K562 (cell line): ENCODE results near the gene PNRC2. TPM values are rescaled to one million over a fixed set of nuclear protein-coding genes. Genes with fewer than 3 reads are reported as not detected.

Experiments
- BMI1 ChIP-seq: fragments of 150-350 bp; IDR thresholded peaks from 2 replicates; pipeline ENCODE4 v1.6.1; 2014; ENCODE audit warnings: low read length
- ETV5 ChIP-seq: sonication (generic); formaldehyde crosslinking; IDR thresholded peaks from 2 replicates; pipeline ENCODE4 v1.4.0; 2020; ENCODE audit warnings: low read depth, mild to moderate bottlenecking, missing genetic modification reagents
- MGA ChIP-seq: fragments of 450-650 bp; IDR thresholded peaks from 2 replicates; pipeline ENCODE4 v1.6.1; 2016; ENCODE audit warnings: mild to moderate bottlenecking, moderate library complexity
- NBN ChIP-seq: fragments of 450-650 bp; IDR thresholded peaks from 2 replicates; pipeline ENCODE4 v1.6.1; 2016; ENCODE audit warnings: low read depth, mild to moderate bottlenecking
- RAD51 ChIP-seq: fragments of 450-650 bp; IDR thresholded peaks from 2 replicates; pipeline ENCODE4 v1.7.1; 2016; ENCODE audit warnings: low read depth, mild to moderate bottlenecking, borderline replicate concordance
- TFAP4 ChIP-seq: sonication (generic); formaldehyde crosslinking; IDR thresholded peaks from 2 replicates; pipeline ENCODE4 v1.8.0; 2022; ENCODE audit warnings: missing genetic modification reagents, mild to moderate bottlenecking, moderate library complexity, borderline replicate concordance
- THRB ChIP-seq: fragments of 450-650 bp; formaldehyde crosslinking; conservative IDR thresholded peaks from 2 replicates; pipeline ENCODE4 v1.4.0; 2022; ENCODE audit warnings: mild to moderate bottlenecking, missing genetic modification characterization
- ZNF347 ChIP-seq: fragments of 450-650 bp; formaldehyde crosslinking; IDR thresholded peaks from 2 replicates; pipeline ENCODE4 v1.4.0; 2020; ENCODE audit warnings: low read depth, mild to moderate bottlenecking, moderate library complexity
- ZNF583 ChIP-seq: fragments of 250-450 bp; sonication (Bioruptor Pico); IDR thresholded peaks from 2 replicates; pipeline ENCODE4 v1.4.0; 2020
- ZNF766 ChIP-seq: fragments of 200-800 bp; sonication (Bioruptor generic); conservative IDR thresholded peaks from 2 replicates; pipeline ENCODE4 v1.6.1; 2016; ENCODE audit warnings: missing genetic modification characterization, missing compliant biosample characterization
- polyA plus RNA-seq, 8 experiments: library from polyadenylated mRNA; depleted of rRNA in 4 of 8; stranded (reverse) in 5 of 8; unstranded in 3 of 8; fragments of >200 nt; fragmentation: Nextera tagmentation in 2 of 8; fragmentation: Illumina TruSeq in 1 of 8; extraction: Ambion mirVana in 2 of 8; extraction: Trizol in 1 of 8; gene quantifications; 2 replicates each; pipeline versions ENCODE4 v1.2.1 to v1.2.3, GENCODE V29; 2011 to 2014; ENCODE audit warnings: inconsistent platforms in 1 of 8, missing spikeins in 1 of 8
- total RNA-seq, 7 experiments: library from RNA; depleted of rRNA in 6 of 7; stranded (reverse); fragments of >200 nt in 6 of 7; fragmentation: Illumina TruSeq in 2 of 7; extraction: Trizol in 2 of 7; gene quantifications; 2 replicates each; pipeline versions ENCODE4 v1.2.1 to v1.2.3, GENCODE V29; 2011 to 2021; ENCODE audit warnings: low replicate concordance in 1 of 7
- TF ChIP-seq, protein P1 (sequence below): sonication (generic); formaldehyde crosslinking; IDR thresholded peaks from 2 replicates; pipeline ENCODE4 v1.8.1; 2023; ENCODE audit warnings: mild to moderate bottlenecking, missing genetic modification reagents

Gene PNRC2
- total and polyA plus RNA-seq, 9 of the 15 experiments (the other 6 are each of a cell fraction or from before 2014, with no cell fraction given): 127 to 303 (median 203) TPM

DNA sequence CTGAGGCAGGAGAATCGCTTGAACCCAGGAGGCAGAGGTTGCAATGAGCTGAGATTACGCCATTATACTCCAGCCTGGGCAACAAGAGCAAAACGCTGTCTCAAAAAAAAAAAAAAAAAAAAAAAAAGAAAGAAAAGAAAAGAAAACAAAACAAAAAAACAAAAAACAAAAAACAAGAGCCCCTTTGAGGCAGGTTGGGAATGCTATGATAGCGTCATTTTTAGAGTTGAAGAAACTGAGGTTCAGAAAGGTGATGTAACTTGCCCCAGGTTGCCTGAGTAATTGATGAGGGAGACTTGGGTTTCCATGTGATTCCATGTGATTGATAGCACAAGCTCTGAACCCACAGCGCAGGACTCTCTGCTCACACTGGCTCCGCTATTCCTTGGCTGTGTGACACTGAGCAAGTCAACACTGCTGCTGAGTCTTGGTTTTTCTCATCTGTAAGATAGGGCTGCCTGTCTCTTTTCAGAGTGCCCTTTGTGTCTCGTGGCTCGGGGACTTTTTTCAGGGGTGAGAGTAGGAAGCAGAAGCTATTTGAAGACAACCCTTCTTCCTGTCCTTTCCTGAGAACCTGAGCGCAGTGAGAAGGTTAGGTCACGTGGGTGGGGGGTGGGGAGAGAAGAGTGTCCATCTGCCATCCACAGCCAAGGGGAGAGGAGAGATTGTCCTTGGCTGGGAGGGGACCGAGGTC lies 48.9 kb upstream of the PNRC2 start (continued):
- TF ChIP-seq MGA (peak; percentile 21; the same call in 1 of the 2 replicates), ETV5 (no peak), BMI1 (no peak), RAD51 (peak; percentile 92), NBN (no peak), THRB (CRISPR knock-in tag) (no peak), ZNF583 (CRISPR knock-in tag) (no peak), ZNF347 (CRISPR knock-in tag) (no peak), TFAP4 (CRISPR knock-in tag) (no peak), ZNF766 (CRISPR knock-in tag) (no peak)
- TF ChIP-seq, protein P1, sequence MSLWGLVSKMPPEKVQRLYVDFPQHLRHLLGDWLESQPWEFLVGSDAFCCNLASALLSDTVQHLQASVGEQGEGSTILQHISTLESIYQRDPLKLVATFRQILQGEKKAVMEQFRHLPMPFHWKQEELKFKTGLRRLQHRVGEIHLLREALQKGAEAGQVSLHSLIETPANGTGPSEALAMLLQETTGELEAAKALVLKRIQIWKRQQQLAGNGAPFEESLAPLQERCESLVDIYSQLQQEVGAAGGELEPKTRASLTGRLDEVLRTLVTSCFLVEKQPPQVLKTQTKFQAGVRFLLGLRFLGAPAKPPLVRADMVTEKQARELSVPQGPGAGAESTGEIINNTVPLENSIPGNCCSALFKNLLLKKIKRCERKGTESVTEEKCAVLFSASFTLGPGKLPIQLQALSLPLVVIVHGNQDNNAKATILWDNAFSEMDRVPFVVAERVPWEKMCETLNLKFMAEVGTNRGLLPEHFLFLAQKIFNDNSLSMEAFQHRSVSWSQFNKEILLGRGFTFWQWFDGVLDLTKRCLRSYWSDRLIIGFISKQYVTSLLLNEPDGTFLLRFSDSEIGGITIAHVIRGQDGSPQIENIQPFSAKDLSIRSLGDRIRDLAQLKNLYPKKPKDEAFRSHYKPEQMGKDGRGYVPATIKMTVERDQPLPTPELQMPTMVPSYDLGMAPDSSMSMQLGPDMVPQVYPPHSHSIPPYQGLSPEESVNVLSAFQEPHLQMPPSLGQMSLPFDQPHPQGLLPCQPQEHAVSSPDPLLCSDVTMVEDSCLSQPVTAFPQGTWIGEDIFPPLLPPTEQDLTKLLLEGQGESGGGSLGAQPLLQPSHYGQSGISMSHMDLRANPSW (CRISPR knock-in tag): no peak
